K562 (cell line): ENCODE results near the gene TRABD2B. TPM values are rescaled to one million over a fixed set of nuclear protein-coding genes. Genes with fewer than 3 reads are reported as not detected.
A peak's percentile ranks its signal among the peaks of the same experiment; 100 is the strongest.

Experiments used
- ATAC-seq: fragments of 200-7000 bp; cut with Tn5 transposase; 3 replicates; pipeline ENCODE4 v1.9.1; 2020; ENCODE audit warnings: moderate library complexity
- BruUV-seq: library from RNA; stranded (reverse); fragments of 400-500 nt; replicated peaks from 2 replicates; lab custom pipeline; 2021; lab: Mats Ljungman, UMichigan
- CTCF ChIA-PET: fragments of 300-600 bp; formaldehyde crosslinking; extraction: SDS; loops from one replicate; lab custom pipeline; 2021; ENCODE audit warnings: low intra/inter-chr PET ratio; lab: Yijun Ruan, JAX
- POLR2A ChIA-PET: fragments of 300-600, 350-650 bp; sonication (Branson Sonifier 250); formaldehyde crosslinking; extraction: SDS; loops from one replicate; lab custom pipeline; 2021; ENCODE audit warnings: antibody characterized with exemption, inconsistent platforms; lab: Yijun Ruan, JAX
- DNase-seq, 4 experiments: peaks; one replicate each; pipeline versions ENCODE4 v3.0.0 to v3.0.0-alpha.2; 2011 to 2018; ENCODE audit warnings: low spot score in 3 of 4, mixed read lengths in 3 of 4; ENCODE audit errors: extremely low read depth in 1 of 4
- FAIRE-seq: peaks from 2 replicates; lab custom pipeline; 2011; peaks lifted over from hg19 to GRCh38; lab: Jason Lieb, UNC
- H2AFZ ChIP-seq: 2 replicates; pipeline ENCODE4 v1.6.0; 2011; ENCODE audit warnings: low read depth, low read length, control low read depth, inconsistent platforms
- H3K27ac ChIP-seq: fragments of 200-600 bp; 3 replicates; pipeline ENCODE4 v1.8.0; 2011; ENCODE audit warnings: low read depth, mild to moderate bottlenecking, control low read depth, inconsistent platforms, low read length, moderate library complexity, mixed read lengths; ENCODE audit errors: extremely low read depth
- H3K27me3 ChIP-seq, 2 experiments: fragments of 300-600 bp in 1 of 2; 2 replicates in 1 of 2; 3 replicates in 1 of 2; pipeline versions ENCODE4 v1.6.0 to v1.8.0; 2011; ENCODE audit warnings: inconsistent platforms in 2 of 2, low read length in 2 of 2, mild to moderate bottlenecking in 1 of 2, mixed read lengths in 1 of 2, moderate library complexity in 1 of 2; ENCODE audit not compliant: control insufficient read depth in 2 of 2, insufficient read depth in 2 of 2
- H3K36me3 ChIP-seq: fragments of 300-600 bp; 3 replicates; pipeline ENCODE4 v1.8.0; 2011; ENCODE audit warnings: mild to moderate bottlenecking, low read length, inconsistent platforms; ENCODE audit not compliant: control insufficient read depth, insufficient read depth
- H3K4me1 ChIP-seq, 2 experiments: fragments of 200-600 bp in 1 of 2; replicated peaks in 1 of 2; 2 replicates in 1 of 2; 3 replicates in 1 of 2; pipeline versions ENCODE4 v1.5.1 to v1.8.0; 2011; ENCODE audit warnings: inconsistent platforms in 2 of 2, low read length in 2 of 2, mild to moderate bottlenecking in 1 of 2, mixed read lengths in 1 of 2, moderate library complexity in 1 of 2; ENCODE audit not compliant: control insufficient read depth in 2 of 2, insufficient read depth in 2 of 2
- H3K4me2 ChIP-seq: 2 replicates; pipeline ENCODE4 v1.6.1; 2011; ENCODE audit warnings: low read length, control low read depth, inconsistent platforms, mixed read lengths; ENCODE audit not compliant: insufficient read depth
- H3K4me3 ChIP-seq: fragments of 200-600 bp; sonication (generic), shearing (Covaris generic); 2 replicates; pipeline ENCODE4 v1.5.1; 2016; ENCODE audit warnings: control low read depth, inconsistent platforms
- H3K79me2 ChIP-seq: fragments of 200-600 bp; 3 replicates; pipeline ENCODE4 v1.8.0; 2011; ENCODE audit warnings: low read length, inconsistent platforms; ENCODE audit not compliant: control insufficient read depth, insufficient read depth
- H3K9ac ChIP-seq, 2 experiments: 2 replicates each; pipeline versions ENCODE4 v1.6.0 to v1.6.1; 2011; ENCODE audit warnings: low read depth in 2 of 2, low read length in 2 of 2, control low read depth in 1 of 2, inconsistent platforms in 1 of 2, mild to moderate bottlenecking in 1 of 2, mixed read lengths in 1 of 2; ENCODE audit not compliant: insufficient read depth in 1 of 2
- H3K9me1 ChIP-seq: one replicate; pipeline ENCODE4 v1.6.0; 2011; ENCODE audit warnings: inconsistent platforms, mild to moderate bottlenecking, low read length, moderate library complexity; ENCODE audit not compliant: control insufficient read depth, insufficient read depth
- H3K9me3 ChIP-seq: replicated peaks from 2 replicates; pipeline ENCODE4 v1.5.1; 2011; ENCODE audit warnings: low read depth, low read length, inconsistent platforms; ENCODE audit not compliant: control insufficient read depth, insufficient read depth
- H4K20me1 ChIP-seq: replicated peaks from 2 replicates; pipeline ENCODE4 v1.6.1; 2011; ENCODE audit warnings: low read length, inconsistent platforms, mixed read lengths; ENCODE audit not compliant: control insufficient read depth, insufficient read depth
- CC2D1A ChIP-seq: fragments of 450-650 bp; IDR thresholded peaks from 2 replicates; pipeline ENCODE4 v1.6.1; 2017; ENCODE audit warnings: mild to moderate bottlenecking
- GABPA ChIP-seq: fragments of 200-800 bp; sonication (Bioruptor generic); conservative IDR thresholded peaks from 2 replicates; pipeline ENCODE4 v1.6.1; 2016; ENCODE audit warnings: low read depth, missing genetic modification characterization, missing compliant biosample characterization
- MEIS2 ChIP-seq: fragments of 450-650 bp; IDR thresholded peaks from 2 replicates; pipeline ENCODE4 v1.6.1; 2014; ENCODE audit warnings: mild to moderate bottlenecking; ENCODE audit not compliant: partially characterized antibody
- NR2C2 ChIP-seq, 2 experiments: fragments of 200-800 bp in 1 of 2; sonication (Bioruptor generic) in 1 of 2; sonication (generic) in 1 of 2; formaldehyde crosslinking in 1 of 2; IDR thresholded peaks; 2 replicates each; pipeline versions ENCODE4 v1.6.1 to v1.8.0; 2016 to 2022; ENCODE audit warnings: mild to moderate bottlenecking in 1 of 2, missing compliant biosample characterization in 1 of 2, missing genetic modification characterization in 1 of 2, missing genetic modification reagents in 1 of 2
- SPI1 ChIP-seq: IDR thresholded peaks from 2 replicates; pipeline ENCODE4 v1.6.1; 2011; ENCODE audit warnings: low read depth, low read length, control low read depth, borderline replicate concordance
- ZNF174 ChIP-seq: fragments of 250-450 bp; sonication (Bioruptor Pico); IDR thresholded peaks from 2 replicates; pipeline ENCODE4 v1.4.0; 2020; ENCODE audit warnings: mild to moderate bottlenecking
- WGBS: fragments of 100-300 bp; shearing (Covaris generic); methylation state at CpG from one replicate; pipeline ENCODE4 v1.1.6; 2016; ENCODE audit warnings: low coverage, mixed read lengths; ENCODE audit not compliant: insufficient coverage; ENCODE audit errors: missing lambda C conversion rate; 5-methylcytosine and 5-hydroxymethylcytosine counted together
- in situ Hi-C: fragments of 300-500 bp; cut with MboI; formaldehyde crosslinking; loops from 4 replicates; pipeline ENCODE4 v1.15.0; 2018; ENCODE audit warnings: inconsistent platforms, mixed read lengths
- intact Hi-C: fragments of 100-400 bp; cut with micrococcal nuclease; formaldehyde crosslinking; loops from 2 replicates; pipeline ENCODE4 v1.14.2; 2022
- polyA plus RNA-seq, 8 experiments: library from polyadenylated mRNA; depleted of rRNA in 4 of 8; stranded (reverse) in 5 of 8; unstranded in 3 of 8; fragments of >200 nt; fragmentation: Nextera tagmentation in 2 of 8; fragmentation: Illumina TruSeq in 1 of 8; extraction: Ambion mirVana in 2 of 8; extraction: Trizol in 1 of 8; gene quantifications; 2 replicates each; pipeline versions ENCODE4 v1.2.1 to v1.2.3, GENCODE V29; 2011 to 2014; ENCODE audit warnings: inconsistent platforms in 1 of 8, missing spikeins in 1 of 8
- total RNA-seq, 7 experiments: library from RNA; depleted of rRNA in 6 of 7; stranded (reverse); fragments of >200 nt in 6 of 7; fragmentation: Illumina TruSeq in 2 of 7; extraction: Trizol in 2 of 7; gene quantifications; 2 replicates each; pipeline versions ENCODE4 v1.2.1 to v1.2.3, GENCODE V29; 2011 to 2021; ENCODE audit warnings: low replicate concordance in 1 of 7
- TF ChIP-seq, protein P1 (sequence below), 2 experiments: IDR thresholded peaks in 1 of 2; conservative IDR thresholded peaks in 1 of 2; 2 replicates each; pipeline ENCODE4 v1.6.1; 2016; ENCODE audit warnings: low read depth in 2 of 2, mild to moderate bottlenecking in 1 of 2, missing compliant biosample characterization in 1 of 2, missing genetic modification characterization in 1 of 2, moderate library complexity in 1 of 2
- TF ChIP-seq, protein P2 (sequence below): fragments of 450-650 bp; IDR thresholded peaks from 2 replicates; pipeline ENCODE4 v1.6.1; 2016

The TRABD2B gene
- total and polyA plus RNA-seq, 9 of the 15 experiments (the other 6 are each of a cell fraction or from before 2014, with no cell fraction given) = not detected

DNA sequence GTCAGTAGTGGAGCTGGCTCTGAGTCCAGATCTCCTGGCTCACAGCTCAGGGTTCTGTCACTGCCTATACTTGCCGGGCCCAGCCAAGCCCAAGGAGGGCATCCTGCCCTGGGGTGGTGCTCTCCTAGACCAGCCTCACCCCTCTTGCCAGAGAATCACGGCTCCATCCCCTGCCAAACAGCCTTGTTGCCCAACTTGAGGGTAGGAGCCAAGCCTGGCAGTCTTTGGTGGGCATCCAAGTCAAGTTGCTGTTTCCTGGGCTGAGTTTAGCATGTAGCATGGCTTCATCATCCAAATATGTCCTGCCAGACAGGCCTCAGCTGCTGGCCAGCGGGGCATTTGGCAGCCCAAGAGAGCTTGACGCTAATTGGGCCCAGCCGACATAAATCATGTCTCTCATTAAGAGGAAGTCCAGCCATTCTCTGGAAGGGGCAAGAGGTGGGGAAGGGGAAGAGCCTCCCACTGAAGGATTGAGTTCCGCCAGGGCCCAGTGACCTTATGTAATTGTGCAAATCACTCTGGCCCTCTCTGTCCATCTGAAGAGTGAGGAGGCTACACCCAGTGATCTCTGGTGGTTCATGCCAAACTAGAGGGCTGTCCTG is 22.6 kb upstream of the TRABD2B start:
- no peaks in the 10 kb centered on the region for H4K20me1 ChIP-seq
- intact Hi-C loops (no loop called here), in situ Hi-C loops (no loop called here)
- H3K27ac ChIP-seq = no peak overlapping the region
- H3K9me1 ChIP-seq = no peaks in the 10 kb centered on the region
- TF ChIP-seq SPI1 (peak; percentile 64), CC2D1A (no peak), NR2C2 (CRISPR knock-in tag; IDR thresholded peaks at IDR 0.05) (no peak), NR2C2 (tag; IDR thresholded peaks at IDR 0.05) (peak; percentile 40; the same call in 1 of the 2 replicates), GABPA (peak; percentile 52; the same call in 1 of the 2 replicates), ZNF174 (CRISPR knock-in tag) (no peak), MEIS2 (peak; percentile 66)
- TF ChIP-seq, protein P1, sequence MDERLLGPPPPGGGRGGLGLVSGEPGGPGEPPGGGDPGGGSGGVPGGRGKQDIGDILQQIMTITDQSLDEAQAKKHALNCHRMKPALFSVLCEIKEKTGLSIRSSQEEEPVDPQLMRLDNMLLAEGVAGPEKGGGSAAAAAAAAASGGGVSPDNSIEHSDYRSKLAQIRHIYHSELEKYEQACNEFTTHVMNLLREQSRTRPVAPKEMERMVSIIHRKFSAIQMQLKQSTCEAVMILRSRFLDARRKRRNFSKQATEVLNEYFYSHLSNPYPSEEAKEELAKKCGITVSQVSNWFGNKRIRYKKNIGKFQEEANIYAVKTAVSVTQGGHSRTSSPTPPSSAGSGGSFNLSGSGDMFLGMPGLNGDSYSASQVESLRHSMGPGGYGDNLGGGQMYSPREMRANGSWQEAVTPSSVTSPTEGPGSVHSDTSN (CRISPR knock-in tag; IDR thresholded peaks at IDR 0.05; ENCODE audit: low read depth) = no peak
- TF ChIP-seq, protein P1 (tag; conservative IDR thresholded peaks at IDR 0.05; ENCODE audit: low read depth) = peak; percentile 92
- TF ChIP-seq, protein P2, sequence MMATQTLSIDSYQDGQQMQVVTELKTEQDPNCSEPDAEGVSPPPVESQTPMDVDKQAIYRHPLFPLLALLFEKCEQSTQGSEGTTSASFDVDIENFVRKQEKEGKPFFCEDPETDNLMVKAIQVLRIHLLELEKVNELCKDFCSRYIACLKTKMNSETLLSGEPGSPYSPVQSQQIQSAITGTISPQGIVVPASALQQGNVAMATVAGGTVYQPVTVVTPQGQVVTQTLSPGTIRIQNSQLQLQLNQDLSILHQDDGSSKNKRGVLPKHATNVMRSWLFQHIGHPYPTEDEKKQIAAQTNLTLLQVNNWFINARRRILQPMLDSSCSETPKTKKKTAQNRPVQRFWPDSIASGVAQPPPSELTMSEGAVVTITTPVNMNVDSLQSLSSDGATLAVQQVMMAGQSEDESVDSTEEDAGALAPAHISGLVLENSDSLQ = peak; percentile 84
- H3K9me3 ChIP-seq = no peaks in the 10 kb centered on the region
- H3K79me2 ChIP-seq = no peaks in the 10 kb centered on the region
- H2AFZ ChIP-seq = no peak overlapping the region
- WGBS = 0% methylated on average over 6 of the region's 6 CpGs
- no peak overlapping the region for H3K4me3 ChIP-seq
- H3K27me3 ChIP-seq = peaks cover 0 to 4% of the 10 kb centered on the region in 2 experiments; a peak in 1 of 5 replicates
- DNase-seq (no peak), FAIRE-seq (no peak), ATAC-seq (no peak)
- no peak overlapping the region for H3K9ac ChIP-seq
- H3K4me2 ChIP-seq = no peak overlapping the region
- no peaks in the 10 kb centered on the region for H3K36me3 ChIP-seq
- no TSS peak for BruUV-seq
- H3K4me1 ChIP-seq = no peaks in the 10 kb centered on the region
- CTCF ChIA-PET = no interaction called here
- POLR2A ChIA-PET = interaction anchor here (1.1 to 1.6 kb wide), 2 partner anchors 10 to 21 kb away, joined by 3 to 4 read pairs; no protein-coding TSS in a partner anchor
